Measurements from ENCODE around the gene ATP5F1C. TPM values are rescaled to one million over a fixed set of nuclear protein-coding genes. Genes with fewer than 3 reads are reported as not detected.
A peak's percentile ranks its signal among the peaks of the same experiment; 100 is the strongest.

The ATP5F1C gene
- total and polyA plus RNA-seq, 8 donors: 93.6 to 648 (median 412) TPM

DNA sequence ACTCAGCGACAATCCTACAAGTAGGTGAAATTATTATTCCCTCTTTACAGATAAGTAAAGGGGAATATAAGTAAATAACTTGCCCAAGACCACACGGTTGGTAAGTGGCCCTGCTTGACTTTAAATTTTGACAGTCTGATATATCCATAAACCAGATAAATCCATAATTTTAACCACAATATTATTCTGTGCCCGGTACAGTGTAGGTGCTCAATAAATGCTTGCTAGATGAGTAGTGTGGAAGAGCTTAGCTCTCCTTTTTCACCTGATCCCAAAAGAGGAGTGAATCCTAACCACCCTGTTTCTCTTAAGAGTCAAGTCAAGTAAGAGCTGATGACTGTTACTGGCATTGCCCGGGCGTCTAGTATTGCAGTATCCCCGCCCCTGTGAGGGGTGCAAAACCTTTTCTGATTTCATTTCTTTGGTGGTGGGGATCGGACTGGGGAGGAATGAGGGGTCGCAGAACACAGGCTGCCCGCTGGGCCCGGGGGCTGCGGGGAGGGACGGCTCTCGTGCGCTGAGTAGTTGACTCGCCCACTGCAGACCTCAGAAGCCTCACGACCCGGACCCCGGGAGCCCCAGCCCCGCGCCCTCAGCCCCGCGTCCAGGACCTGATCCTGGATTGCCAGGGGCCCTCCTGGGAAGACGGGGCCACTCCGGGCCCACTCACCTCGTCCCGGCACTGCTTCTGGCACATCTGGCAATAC, 674 bp upstream of the ATP5F1C start:
- 1 to 4% (median 3%) methylated on average over 16 to 26 of the region's 26 CpGs for WGBS, 5 donors
- Histone ChIP-seq H3K9me3 (no peaks in the 10 kb centered on the region), H3K36me3 (peaks cover 0 to 9% (median 4%) of the 10 kb centered on the region in 4 donors), H3K27ac (peak overlapping the region; percentile 59 to 94 (median 90)), H3K4me1 (peaks cover 16 to 71% (median 63%) of the 10 kb centered on the region in 4 donors), H3K4me3 (peak overlapping the region; percentile 79 to 97 (median 88)), H3K27me3 (no peaks in the 10 kb centered on the region)
- TF ChIP-seq CTCF (IDR thresholded peaks at IDR 0.05): no peak
- TF ChIP-seq POLR2A (IDR thresholded peaks at IDR 0.05): no peak
- TF ChIP-seq POLR2AphosphoS5 (IDR thresholded peaks at IDR 0.05): no peak
- DNase-seq: no peak
- intact Hi-C loops (cut with DNase I; ENCODE audit: low total_unique reads): no loop called here

DNA sequence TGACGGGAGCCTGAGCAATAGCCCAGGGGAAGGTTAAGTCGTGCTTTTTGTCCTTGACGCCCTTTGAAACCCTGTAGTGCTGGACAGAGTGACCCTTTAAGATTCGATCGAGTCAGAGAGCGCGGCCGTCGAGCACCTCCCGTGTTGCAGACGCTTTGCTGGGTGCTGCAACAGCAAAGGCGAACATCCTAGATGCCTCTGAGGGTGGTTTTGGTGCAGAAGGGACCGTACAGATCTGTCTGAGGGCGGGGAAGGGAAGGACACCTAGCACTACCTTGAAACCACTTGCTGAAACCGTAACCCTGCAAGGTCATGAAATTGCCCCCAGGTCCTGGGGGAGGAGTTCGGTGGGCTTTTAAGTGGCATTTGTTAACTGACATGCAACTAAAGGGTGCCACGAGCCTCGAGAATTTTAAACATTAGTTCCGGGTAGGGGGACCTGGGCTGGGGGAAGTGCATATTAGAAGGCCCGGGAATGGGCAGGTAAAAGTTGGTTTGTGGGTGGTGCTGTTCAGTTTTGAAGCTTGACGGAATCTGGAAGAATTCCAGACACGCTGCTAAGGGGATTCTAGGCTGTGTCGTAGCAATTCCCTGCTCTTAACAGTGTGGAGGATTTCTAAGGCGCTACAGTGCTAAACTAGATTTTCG, 786 bp downstream of the ATP5F1C start:
- TF ChIP-seq POLR2AphosphoS5 (IDR thresholded peaks at IDR 0.05): no peak
- no peak for TF ChIP-seq POLR2A (IDR thresholded peaks at IDR 0.05)
- no peak for TF ChIP-seq EP300 (IDR thresholded peaks at IDR 0.05)
- TF ChIP-seq CTCF (IDR thresholded peaks at IDR 0.05): no peak
- 2 to 4% (median 2%) methylated on average over 14 to 25 of the region's 25 CpGs for WGBS, 5 donors
- intact Hi-C loops (cut with DNase I; ENCODE audit: low total_unique reads): no loop called here
- Histone ChIP-seq H3K4me3 (peak overlapping the region; percentile 79 to 97 (median 88)), H3K9me3 (no peaks in the 10 kb centered on the region), H3K27me3 (no peaks in the 10 kb centered on the region), H3K4me1 (peaks cover 21 to 86% (median 73%) of the 10 kb centered on the region in 4 donors), H3K36me3 (peaks cover 0 to 16% (median 7%) of the 10 kb centered on the region in 4 donors), H3K27ac (peak overlapping the region; percentile 77 to 94 (median 90))
- peak in 1 of 2 donors; percentile 62 for DNase-seq

GRCh38 chr10:7789390-7789789, 1.4 kb downstream of the ATP5F1C start:
- Histone ChIP-seq H3K4me3 (peak overlapping the region; percentile 79 to 97 (median 88)), H3K27me3 (no peaks in the 10 kb centered on the region), H3K36me3 (peaks cover 0 to 16% (median 7%) of the 10 kb centered on the region in 4 donors), H3K9me3 (no peaks in the 10 kb centered on the region), H3K27ac (peak overlapping the region in 2 of 5 donors; percentile 90 to 94), H3K4me1 (peaks cover 21 to 87% (median 74%) of the 10 kb centered on the region in 4 donors)
- peak in 1 of 2 donors; percentile 31 for DNase-seq
- TF ChIP-seq POLR2AphosphoS5 (IDR thresholded peaks at IDR 0.05) (no peak), EP300 (IDR thresholded peaks at IDR 0.05) (no peak)
- 16 to 34% (median 26%) methylated on average over 3 of the region's 3 CpGs for WGBS, 5 donors
- intact Hi-C loops (cut with DNase I; ENCODE audit: low total_unique reads): no loop called here

- 28 to 69% (median 36%) methylated on average over 1 of the region's 1 CpG for WGBS, 5 donors
- Histone ChIP-seq H3K4me3 (no peak overlapping the region), H3K27ac (no peak overlapping the region), H3K36me3 (peaks cover 5 to 28% (median 19%) of the 10 kb centered on the region in 4 donors), H3K9me3 (no peaks in the 10 kb centered on the region), H3K27me3 (no peaks in the 10 kb centered on the region), H3K4me1 (peaks cover 35 to 86% (median 60%) of the 10 kb centered on the region in 4 donors)
- intact Hi-C loops (cut with DNase I; ENCODE audit: low total_unique reads): no loop called here
- no peak for DNase-seq
- no peak for TF ChIP-seq POLR2A (IDR thresholded peaks at IDR 0.05)
- TF ChIP-seq CTCF (IDR thresholded peaks at IDR 0.05): no peak
- TF ChIP-seq POLR2AphosphoS5 (IDR thresholded peaks at IDR 0.05): no peak
- TF ChIP-seq EP300 (IDR thresholded peaks at IDR 0.05): no peak
Observed at GRCh38 chr10:7792541-7792940, 4.6 kb downstream of the ATP5F1C start.
